HG03520 (cell line): ENCODE results near the gene TADA2B.

Experiments used
- ATAC-seq: cut with Tn5 transposase; IDR thresholded peaks from one replicate; pipeline ENCODE4 v1.9.1; 2021; ENCODE audit warnings: mild to moderate bottlenecking, moderate library complexity; ENCODE audit not compliant: unreplicated experiment

The TADA2B gene

GRCh38 chr4:7107166-7107905 is 64.2 kb downstream of the TADA2B start:
- ATAC-seq, result no peak
